HepG2 (cell line): ENCODE measurements around the gene SAE1. TPM values are rescaled to one million over a fixed set of nuclear protein-coding genes. Genes with fewer than 3 reads are reported as not detected.

ENCODE experiments used
- ATAC-seq: fragments of 200-7000 bp; cut with Tn5 transposase; 3 replicates; pipeline ENCODE4 v1.9.1; 2020; ENCODE audit warnings: mild to moderate bottlenecking, moderate library complexity
- BruUV-seq: library from RNA; stranded (reverse); fragments of 400-500 nt; replicated peaks from 2 replicates; lab custom pipeline; 2021; lab: Mats Ljungman, UMichigan
- CTCF ChIA-PET: fragments of 300-600 bp; formaldehyde crosslinking; extraction: SDS; loops from one replicate; lab custom pipeline; 2021; ENCODE audit warnings: low total read pairs, inconsistent platforms, low intra/inter-chr PET ratio; lab: Yijun Ruan, JAX
- POLR2A ChIA-PET: fragments of 350-600 bp; sonication (Branson Sonifier 250); formaldehyde crosslinking; loops from one replicate; lab custom pipeline; 2020; ENCODE audit warnings: antibody characterized with exemption, inconsistent platforms; lab: Yijun Ruan, JAX
- DNase-seq: peaks from one replicate; pipeline ENCODE4 v3.0.0-alpha.2; 2015; ENCODE audit warnings: low spot score
- FAIRE-seq: peaks from 3 replicates; lab custom pipeline; 2011; peaks lifted over from hg19 to GRCh38; lab: Jason Lieb, UNC
- H2AFZ ChIP-seq: one replicate; pipeline ENCODE4 v1.6.1; 2011; ENCODE audit warnings: low read length, inconsistent platforms
- H3K27ac ChIP-seq: fragments of 300-600 bp; 3 replicates; pipeline ENCODE4 v1.8.0; 2011; ENCODE audit warnings: mixed run types, mild to moderate bottlenecking, mixed read lengths, low read length, inconsistent platforms; ENCODE audit not compliant: insufficient read depth; ENCODE audit errors: extremely low read length
- H3K27me3 ChIP-seq, 2 experiments: fragments of 200-600 bp in 1 of 2; 2 replicates in 1 of 2; 3 replicates in 1 of 2; pipeline versions ENCODE4 v1.6.0 to v1.8.0; 2011; ENCODE audit warnings: low read length in 2 of 2, mild to moderate bottlenecking in 2 of 2, moderate library complexity in 2 of 2, inconsistent platforms in 1 of 2; ENCODE audit not compliant: insufficient read depth in 2 of 2, control insufficient read depth in 1 of 2
- H3K36me3 ChIP-seq, 2 experiments: fragments of 200-600 bp in 1 of 2; replicated peaks in 1 of 2; 2 replicates in 1 of 2; 3 replicates in 1 of 2; pipeline versions ENCODE4 v1.5.1 to v1.8.0; 2011; ENCODE audit warnings: low read length in 2 of 2, inconsistent platforms in 1 of 2; ENCODE audit not compliant: insufficient read depth in 2 of 2, control insufficient read depth in 1 of 2
- H3K4me1 ChIP-seq: 2 replicates; pipeline ENCODE4 v1.5.1; 2012; ENCODE audit warnings: low read length, inconsistent platforms; ENCODE audit not compliant: insufficient read depth
- H3K4me2 ChIP-seq: 2 replicates; pipeline ENCODE4 v1.6.0; 2011; ENCODE audit warnings: low read depth, low read length, inconsistent platforms
- H3K4me3 ChIP-seq, 3 experiments: fragments of 200-600 bp in 1 of 3; sonication (generic), shearing (Covaris generic) in 1 of 3; replicated peaks in 1 of 3; 2 replicates each; pipeline ENCODE4 v1.5.1; 2011 to 2016; ENCODE audit warnings: low read length in 3 of 3, inconsistent platforms in 2 of 3, low read depth in 2 of 3, mild to moderate bottlenecking in 2 of 3, control low read depth in 1 of 3, mixed read lengths in 1 of 3; ENCODE audit not compliant: insufficient read depth in 1 of 3
- H3K79me2 ChIP-seq: one replicate; pipeline ENCODE4 v1.6.1; 2011; ENCODE audit warnings: low read length, inconsistent platforms; ENCODE audit not compliant: insufficient read depth
- H3K9ac ChIP-seq: 2 replicates; pipeline ENCODE4 v1.6.0; 2011; ENCODE audit warnings: mild to moderate bottlenecking, low read depth, low read length, inconsistent platforms; ENCODE audit not compliant: insufficient read depth
- H3K9me3 ChIP-seq: 2 replicates; pipeline ENCODE4 v1.5.1; 2012; ENCODE audit warnings: mild to moderate bottlenecking, low read length
- H4K20me1 ChIP-seq: 2 replicates; pipeline ENCODE4 v1.6.0; 2011; ENCODE audit warnings: inconsistent platforms, mild to moderate bottlenecking, low read length, moderate library complexity; ENCODE audit not compliant: insufficient read depth
- CBFB ChIP-seq: sonication (generic); formaldehyde crosslinking; IDR thresholded peaks from 2 replicates; pipeline ENCODE4 v1.4.0; 2020; ENCODE audit warnings: missing genetic modification reagents
- NRL ChIP-seq: sonication (generic); formaldehyde crosslinking; IDR thresholded peaks from 2 replicates; pipeline ENCODE4 v1.5.0; 2020; ENCODE audit warnings: missing genetic modification reagents, mild to moderate bottlenecking, moderate library complexity, borderline replicate concordance
- SCMH1 ChIP-seq: sonication (generic); formaldehyde crosslinking; IDR thresholded peaks from 2 replicates; pipeline ENCODE4 v1.9.0; 2021; ENCODE audit warnings: missing genetic modification reagents, mild to moderate bottlenecking, borderline replicate concordance
- TSC22D2 ChIP-seq: sonication (generic); formaldehyde crosslinking; IDR thresholded peaks from 2 replicates; pipeline ENCODE4 v1.5.1; 2020; ENCODE audit warnings: missing genetic modification reagents, mild to moderate bottlenecking, borderline replicate concordance
- ZC3H4 ChIP-seq: sonication (generic); formaldehyde crosslinking; IDR thresholded peaks from 2 replicates; pipeline ENCODE4 v1.4.0; 2020; ENCODE audit warnings: missing genetic modification reagents, borderline replicate concordance
- ZNF282 ChIP-seq: fragments of 450-650 bp; IDR thresholded peaks from 2 replicates; pipeline ENCODE4 v1.6.1; 2018; ENCODE audit not compliant: partially characterized antibody
- ZNF672 ChIP-seq: sonication (generic); formaldehyde crosslinking; IDR thresholded peaks from 2 replicates; pipeline ENCODE4 v1.8.1; 2022; ENCODE audit warnings: missing genetic modification reagents
- whole genome bisulfite sequencing: methylation state at CpG from one replicate; pipeline ENCODE4 v1.1.6; 2017; ENCODE audit warnings: low lambda C conversion rate; 5-methylcytosine and 5-hydroxymethylcytosine counted together
- in situ Hi-C: cut with HindIII; loops from 2 replicates; pipeline ENCODE4 v1.10.0; 2017; ENCODE audit warnings: low pct_unique_long_range_greater_than_20kb; ENCODE audit not compliant: extremely low pct_ligation_motif_present
- intact Hi-C: fragments of 100-400 bp; cut with micrococcal nuclease; formaldehyde crosslinking; loops from one replicate; pipeline ENCODE4 v1.10.0; 2022; ENCODE audit not compliant: unreplicated experiment
- polyA plus RNA-seq, 8 experiments: library from polyadenylated mRNA; depleted of rRNA in 3 of 8; stranded (reverse) in 7 of 8; unstranded in 1 of 8; fragments of >200 nt; fragmentation: Illumina TruSeq in 4 of 8; extraction: Trizol in 4 of 8; gene quantifications; 2 replicates each; pipeline versions ENCODE4 v1.2.1 to v1.2.3, GENCODE V29; 2011 to 2016; ENCODE audit warnings: low read depth in 4 of 8, missing spikeins in 1 of 8, mixed read lengths in 1 of 8; ENCODE audit not compliant: insufficient read depth in 1 of 8
- total RNA-seq, 5 experiments: library from RNA; depleted of rRNA; stranded (reverse); fragments of >200 nt; fragmentation: Illumina TruSeq; extraction: Trizol; gene quantifications; 2 replicates each; pipeline ENCODE4 v1.2.3, GENCODE V29; 2016; ENCODE audit warnings: low read depth in 1 of 5
- TF ChIP-seq, protein P1 (sequence below): sonication (generic); formaldehyde crosslinking; IDR thresholded peaks from 2 replicates; pipeline ENCODE4 v1.8.0; 2022; ENCODE audit warnings: missing genetic modification reagents, low read depth, mild to moderate bottlenecking, borderline replicate concordance
- TF ChIP-seq, protein P2 (sequence below): sonication (generic); formaldehyde crosslinking; IDR thresholded peaks from 2 replicates; pipeline ENCODE4 v1.4.0; 2020; ENCODE audit warnings: mild to moderate bottlenecking, missing genetic modification reagents
- TF ChIP-seq, protein P3 (sequence below): IDR thresholded peaks from 2 replicates; pipeline ENCODE4 v1.6.1; 2012; ENCODE audit warnings: inconsistent platforms
- TF ChIP-seq, protein P4 (sequence below): sonication (generic); formaldehyde crosslinking; IDR thresholded peaks from 2 replicates; pipeline ENCODE4 v1.8.1; 2023; ENCODE audit warnings: mild to moderate bottlenecking, inconsistent platforms, moderate library complexity, missing genetic modification reagents, borderline replicate concordance
- TF ChIP-seq, protein P5 (sequence below): sonication (generic); formaldehyde crosslinking; IDR thresholded peaks from 2 replicates; pipeline ENCODE4 v1.8.1; 2022; ENCODE audit warnings: mild to moderate bottlenecking, missing genetic modification reagents
- TF ChIP-seq, protein P6 (sequence below): sonication (generic); formaldehyde crosslinking; conservative IDR thresholded peaks from 2 replicates; pipeline ENCODE4 v1.8.1; 2023; ENCODE audit warnings: missing genetic modification reagents

SAE1 gene
- total and polyA plus RNA-seq, 2 of the 13 experiments (the other 11 are each of a cell fraction or from before 2014, with no cell fraction given) = 87.6 to 197 TPM

DNA sequence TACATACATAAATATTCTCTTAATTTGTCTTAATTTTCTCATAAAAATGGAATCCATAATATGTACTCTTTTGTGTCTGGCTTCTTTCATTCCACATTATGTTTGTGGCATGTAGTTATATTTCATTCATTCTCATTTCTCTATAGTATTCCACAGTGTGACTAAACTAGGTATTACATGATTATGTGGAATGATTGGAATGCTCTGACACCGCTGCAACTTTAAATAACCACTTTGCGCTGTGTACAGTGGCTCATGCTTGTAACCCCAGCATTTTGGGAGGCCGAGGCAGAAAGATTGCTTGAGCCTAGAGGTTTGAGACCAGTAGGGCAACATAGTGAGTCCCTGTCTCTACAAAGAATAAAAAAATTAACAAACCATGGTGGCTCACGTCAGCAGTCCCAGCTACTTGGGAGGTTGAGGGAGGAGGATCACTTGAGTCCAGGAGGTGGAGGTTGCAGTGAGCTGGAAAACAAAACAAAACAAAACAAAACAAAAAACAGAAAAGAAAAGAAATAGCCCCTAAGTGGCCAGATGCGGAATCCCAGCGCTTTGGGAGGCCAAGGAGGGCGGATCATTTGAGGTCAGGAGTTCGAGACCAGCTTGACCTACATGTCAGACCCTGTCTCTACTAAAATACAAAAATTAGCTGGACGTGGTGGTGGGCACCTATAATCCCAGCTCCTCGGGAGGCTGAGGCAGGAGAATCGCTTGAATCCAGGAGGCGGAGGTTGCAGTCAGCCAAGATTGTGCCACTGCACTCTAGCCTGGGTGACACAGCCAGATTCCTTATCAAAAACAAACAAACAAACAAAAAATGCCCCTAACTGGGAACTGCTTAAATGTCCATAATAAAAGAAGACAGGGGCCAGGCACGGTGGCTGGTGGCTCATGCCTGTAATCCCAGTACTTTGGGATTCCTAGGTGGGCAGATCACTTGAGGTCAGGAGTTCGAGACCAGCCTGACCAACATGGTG lies 8.0 kb upstream of the SAE1 start (continued):
- TF ChIP-seq SCMH1 (CRISPR knock-in tag) (no peak), NRL (no peak)
- TF ChIP-seq, all 625 proteins: peak for 9

DNA sequence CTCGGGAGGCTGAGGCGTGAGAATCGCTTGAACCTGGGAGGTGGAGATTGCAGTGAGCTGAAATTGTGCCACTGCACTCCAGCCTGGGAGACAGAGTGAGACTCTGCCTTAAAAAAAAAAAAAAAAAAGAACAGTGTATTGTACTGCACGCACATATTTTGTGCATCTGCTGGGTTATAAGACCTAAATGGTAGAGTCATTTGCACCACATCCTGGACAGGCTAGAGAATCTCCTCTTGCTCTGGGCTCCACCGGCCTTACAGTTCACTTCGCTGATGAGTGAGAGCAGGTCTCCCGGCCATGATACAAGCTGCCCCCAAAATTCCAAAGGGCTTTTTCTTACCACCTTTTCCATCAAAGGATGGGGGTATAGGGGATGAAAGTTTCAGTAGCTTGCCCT lies 7.2 kb upstream of the SAE1 start:
- 85% methylated on average over 7 of the region's 7 CpGs for WGBS
- Histone ChIP-seq H3K9ac (no peak overlapping the region), H3K27me3 (no peaks in the 10 kb centered on the region), H3K27ac (no peak overlapping the region), H3K36me3 (no peaks in the 10 kb centered on the region), H3K4me2 (no peak overlapping the region), H3K4me1 (peaks cover 41% of the 10 kb centered on the region), H3K9me3 (no peaks in the 10 kb centered on the region), H2AFZ (no peak overlapping the region), H4K20me1 (no peaks in the 10 kb centered on the region), H3K79me2 (no peaks in the 10 kb centered on the region), H3K4me3 (no peak overlapping the region)
- in situ Hi-C loops (loop anchor here (10.0 kb wide), 1 partner anchor 99 kb away; no protein-coding TSS in a partner anchor), intact Hi-C loops (no loop called here)
- ATAC-seq = no peak
- no TSS peak for BruUV-seq
- DNase-seq = no peak
- no peak for FAIRE-seq
- POLR2A ChIA-PET = interaction anchor here (2.8 to 5.1 kb wide), 2 partner anchors 9 to 43 kb away, joined by 19 to 27 read pairs; partner anchors contain the start of gene ZC3H4
- CTCF ChIA-PET = interaction anchor here (1.9 kb wide), 1 partner anchor 44 kb away, joined by 11 read pairs; no protein-coding TSS in a partner anchor
- TF ChIP-seq, protein P1, sequence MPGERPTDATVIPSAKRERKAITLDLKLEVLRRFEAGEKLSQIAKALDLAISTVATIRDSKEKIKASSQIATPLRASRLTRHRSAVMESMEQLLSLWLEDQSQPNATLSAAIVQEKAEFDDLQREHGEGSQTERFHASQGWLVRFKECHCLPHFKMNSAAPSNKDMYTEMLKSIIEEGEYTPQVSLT (CRISPR knock-in tag) = no peak
- TF ChIP-seq ZNF282 (no peak), CBFB (CRISPR knock-in tag) (no peak), TSC22D2 (CRISPR knock-in tag) (no peak), ZC3H4 (CRISPR knock-in tag) (no peak), ZNF672 (CRISPR knock-in tag) (no peak)
- TF ChIP-seq, protein P2, sequence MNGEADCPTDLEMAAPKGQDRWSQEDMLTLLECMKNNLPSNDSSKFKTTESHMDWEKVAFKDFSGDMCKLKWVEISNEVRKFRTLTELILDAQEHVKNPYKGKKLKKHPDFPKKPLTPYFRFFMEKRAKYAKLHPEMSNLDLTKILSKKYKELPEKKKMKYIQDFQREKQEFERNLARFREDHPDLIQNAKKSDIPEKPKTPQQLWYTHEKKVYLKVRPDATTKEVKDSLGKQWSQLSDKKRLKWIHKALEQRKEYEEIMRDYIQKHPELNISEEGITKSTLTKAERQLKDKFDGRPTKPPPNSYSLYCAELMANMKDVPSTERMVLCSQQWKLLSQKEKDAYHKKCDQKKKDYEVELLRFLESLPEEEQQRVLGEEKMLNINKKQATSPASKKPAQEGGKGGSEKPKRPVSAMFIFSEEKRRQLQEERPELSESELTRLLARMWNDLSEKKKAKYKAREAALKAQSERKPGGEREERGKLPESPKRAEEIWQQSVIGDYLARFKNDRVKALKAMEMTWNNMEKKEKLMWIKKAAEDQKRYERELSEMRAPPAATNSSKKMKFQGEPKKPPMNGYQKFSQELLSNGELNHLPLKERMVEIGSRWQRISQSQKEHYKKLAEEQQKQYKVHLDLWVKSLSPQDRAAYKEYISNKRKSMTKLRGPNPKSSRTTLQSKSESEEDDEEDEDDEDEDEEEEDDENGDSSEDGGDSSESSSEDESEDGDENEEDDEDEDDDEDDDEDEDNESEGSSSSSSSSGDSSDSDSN = no peak
- TF ChIP-seq, protein P3, sequence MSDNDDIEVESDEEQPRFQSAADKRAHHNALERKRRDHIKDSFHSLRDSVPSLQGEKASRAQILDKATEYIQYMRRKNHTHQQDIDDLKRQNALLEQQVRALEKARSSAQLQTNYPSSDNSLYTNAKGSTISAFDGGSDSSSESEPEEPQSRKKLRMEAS = no peak
- TF ChIP-seq, protein P4, sequence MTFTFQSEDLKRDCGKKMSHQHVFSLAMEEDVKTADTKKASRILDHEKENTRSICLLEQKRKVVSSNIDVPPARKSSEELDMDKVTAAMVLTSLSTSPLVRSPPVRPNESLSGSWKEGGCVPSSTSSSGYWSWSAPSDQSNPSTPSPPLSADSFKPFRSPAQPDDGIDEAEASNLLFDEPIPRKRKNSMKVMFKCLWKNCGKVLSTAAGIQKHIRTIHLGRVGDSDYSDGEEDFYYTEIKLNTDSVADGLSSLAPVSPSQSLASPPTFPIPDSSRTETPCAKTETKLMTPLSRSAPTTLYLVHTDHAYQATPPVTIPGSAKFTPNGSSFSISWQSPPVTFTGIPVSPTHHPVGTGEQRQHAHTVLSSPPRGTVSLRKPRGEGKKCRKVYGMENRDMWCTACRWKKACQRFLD (CRISPR knock-in tag) = no peak
- TF ChIP-seq, protein P5, sequence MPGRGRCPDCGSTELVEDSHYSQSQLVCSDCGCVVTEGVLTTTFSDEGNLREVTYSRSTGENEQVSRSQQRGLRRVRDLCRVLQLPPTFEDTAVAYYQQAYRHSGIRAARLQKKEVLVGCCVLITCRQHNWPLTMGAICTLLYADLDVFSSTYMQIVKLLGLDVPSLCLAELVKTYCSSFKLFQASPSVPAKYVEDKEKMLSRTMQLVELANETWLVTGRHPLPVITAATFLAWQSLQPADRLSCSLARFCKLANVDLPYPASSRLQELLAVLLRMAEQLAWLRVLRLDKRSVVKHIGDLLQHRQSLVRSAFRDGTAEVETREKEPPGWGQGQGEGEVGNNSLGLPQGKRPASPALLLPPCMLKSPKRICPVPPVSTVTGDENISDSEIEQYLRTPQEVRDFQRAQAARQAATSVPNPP (CRISPR knock-in tag) = no peak
- TF ChIP-seq, protein P6, sequence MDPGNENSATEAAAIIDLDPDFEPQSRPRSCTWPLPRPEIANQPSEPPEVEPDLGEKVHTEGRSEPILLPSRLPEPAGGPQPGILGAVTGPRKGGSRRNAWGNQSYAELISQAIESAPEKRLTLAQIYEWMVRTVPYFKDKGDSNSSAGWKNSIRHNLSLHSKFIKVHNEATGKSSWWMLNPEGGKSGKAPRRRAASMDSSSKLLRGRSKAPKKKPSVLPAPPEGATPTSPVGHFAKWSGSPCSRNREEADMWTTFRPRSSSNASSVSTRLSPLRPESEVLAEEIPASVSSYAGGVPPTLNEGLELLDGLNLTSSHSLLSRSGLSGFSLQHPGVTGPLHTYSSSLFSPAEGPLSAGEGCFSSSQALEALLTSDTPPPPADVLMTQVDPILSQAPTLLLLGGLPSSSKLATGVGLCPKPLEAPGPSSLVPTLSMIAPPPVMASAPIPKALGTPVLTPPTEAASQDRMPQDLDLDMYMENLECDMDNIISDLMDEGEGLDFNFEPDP = no peak
